Tibial artery (tissue), 4 donors: ENCODE measurements around the gene PCNX1.
A peak's percentile ranks its signal among the peaks of the same experiment; 100 is the strongest.
"Not testable (repeated sequence)": the region's sequence is repeated elsewhere in the genome, so short reads cannot be mapped to it uniquely, and the experiment has no call there.

Source experiments
- DNase-seq, 2 donors: peaks; one replicate each; pipeline ENCODE4 v3.0.0-alpha.2; 2019
- H3K27ac ChIP-seq, 2 donors: fragments of 200-600 bp; sonication (generic) in 1 of 2; 1 replicate in 1 of 2; 2 replicates in 1 of 2; pipeline ENCODE4 v1.5.1; 2018 to 2019; ENCODE audit warnings: mild to moderate bottlenecking in 1 of 2
- H3K27me3 ChIP-seq, 2 donors: fragments of 200-600 bp; sonication (generic) in 1 of 2; one replicate each; pipeline versions ENCODE4 v1.5.1 to v1.6.0; 2016 to 2019
- H3K36me3 ChIP-seq, 3 donors: fragments of 200-600 bp; sonication (generic) in 2 of 3; one replicate each; pipeline ENCODE4 v1.5.1; 2016 to 2019; ENCODE audit warnings: mild to moderate bottlenecking in 2 of 3
- H3K4me1 ChIP-seq, 4 donors: fragments of 200-600 bp; sonication (generic) in 2 of 4; 1 replicate in 3 of 4; 2 replicates in 1 of 4; pipeline ENCODE4 v1.5.1; 2016 to 2019
- H3K4me3 ChIP-seq, 2 donors: fragments of 200-600 bp; sonication (generic) in 1 of 2; 1 replicate in 1 of 2; 2 replicates in 1 of 2; pipeline ENCODE4 v1.5.1; 2018 to 2019; ENCODE audit warnings: mild to moderate bottlenecking in 2 of 2
- H3K9me3 ChIP-seq, 3 donors: fragments of 200-600 bp; sonication (generic) in 1 of 3; one replicate each; pipeline ENCODE4 v1.5.1; 2016 to 2019
- intact Hi-C: fragments of 100-400 bp; cut with DNase I; formaldehyde crosslinking; loops from one replicate; pipeline ENCODE4 v1.15.0; 2023; ENCODE audit warnings: low total_unique reads
- TF ChIP-seq, protein P1 (sequence below), 2 experiments: fragments of 200-600 bp in 1 of 2; fragments of 450-650 bp in 1 of 2; IDR thresholded peaks; one replicate each; pipeline ENCODE4 v1.5.1; 2017 to 2019; ENCODE audit warnings: antibody characterized with exemption in 2 of 2, mild to moderate bottlenecking in 1 of 2, moderate library complexity in 1 of 2

PCNX1 gene

DNA sequence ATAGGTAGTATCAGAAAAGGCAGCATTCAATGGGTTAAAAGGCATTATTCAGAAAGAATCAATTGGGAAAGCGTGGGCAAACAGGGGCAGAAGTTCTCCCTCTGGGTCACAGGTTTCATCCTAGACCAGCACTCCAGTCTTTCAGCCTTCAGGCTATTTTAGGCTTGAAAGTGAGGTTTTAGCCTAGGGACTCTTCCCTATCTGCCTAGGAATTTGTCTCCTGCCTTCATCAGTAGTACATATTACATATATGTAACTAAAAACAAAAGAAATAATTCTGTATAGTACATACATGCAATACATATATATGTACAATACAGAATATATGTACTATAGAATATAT is 34.6 kb upstream of the PCNX1 start:
- H3K4me1 ChIP-seq, result no peaks in the 10 kb centered on the region
- no peak for DNase-seq
- no peaks in the 10 kb centered on the region for H3K36me3 ChIP-seq
- H3K9me3 ChIP-seq, result peaks cover 0 to 14% (median 8%) of the 10 kb centered on the region in 3 donors
- no peak overlapping the region for H3K27ac ChIP-seq
- no peaks in the 10 kb centered on the region for H3K27me3 ChIP-seq
- TF ChIP-seq, protein P1, sequence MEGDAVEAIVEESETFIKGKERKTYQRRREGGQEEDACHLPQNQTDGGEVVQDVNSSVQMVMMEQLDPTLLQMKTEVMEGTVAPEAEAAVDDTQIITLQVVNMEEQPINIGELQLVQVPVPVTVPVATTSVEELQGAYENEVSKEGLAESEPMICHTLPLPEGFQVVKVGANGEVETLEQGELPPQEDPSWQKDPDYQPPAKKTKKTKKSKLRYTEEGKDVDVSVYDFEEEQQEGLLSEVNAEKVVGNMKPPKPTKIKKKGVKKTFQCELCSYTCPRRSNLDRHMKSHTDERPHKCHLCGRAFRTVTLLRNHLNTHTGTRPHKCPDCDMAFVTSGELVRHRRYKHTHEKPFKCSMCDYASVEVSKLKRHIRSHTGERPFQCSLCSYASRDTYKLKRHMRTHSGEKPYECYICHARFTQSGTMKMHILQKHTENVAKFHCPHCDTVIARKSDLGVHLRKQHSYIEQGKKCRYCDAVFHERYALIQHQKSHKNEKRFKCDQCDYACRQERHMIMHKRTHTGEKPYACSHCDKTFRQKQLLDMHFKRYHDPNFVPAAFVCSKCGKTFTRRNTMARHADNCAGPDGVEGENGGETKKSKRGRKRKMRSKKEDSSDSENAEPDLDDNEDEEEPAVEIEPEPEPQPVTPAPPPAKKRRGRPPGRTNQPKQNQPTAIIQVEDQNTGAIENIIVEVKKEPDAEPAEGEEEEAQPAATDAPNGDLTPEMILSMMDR (IDR thresholded peaks at IDR 0.05), result no peak
- H3K4me3 ChIP-seq, result no peak overlapping the region
- intact Hi-C loops, result no loop called here

DNA sequence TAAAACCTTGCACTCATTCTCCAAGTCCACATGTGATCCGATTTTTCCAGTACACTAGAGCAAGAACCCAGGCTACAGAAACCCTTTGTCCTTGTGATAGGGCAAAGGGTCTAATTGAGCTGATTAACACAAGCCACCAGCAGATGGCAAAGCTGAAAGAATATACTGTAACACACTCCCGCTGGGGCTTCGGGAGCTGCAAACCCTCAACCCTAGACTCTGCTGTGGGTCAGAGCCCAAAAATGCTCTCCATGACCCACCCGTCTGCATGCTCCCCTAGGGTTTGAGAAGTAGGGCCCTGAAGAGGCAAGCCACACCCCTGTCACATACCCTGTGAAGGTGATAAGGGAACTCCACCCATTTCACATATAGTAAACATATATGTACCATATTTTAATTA is 33.6 kb upstream of the PCNX1 start:
- intact Hi-C loops, result no loop called here

DNA sequence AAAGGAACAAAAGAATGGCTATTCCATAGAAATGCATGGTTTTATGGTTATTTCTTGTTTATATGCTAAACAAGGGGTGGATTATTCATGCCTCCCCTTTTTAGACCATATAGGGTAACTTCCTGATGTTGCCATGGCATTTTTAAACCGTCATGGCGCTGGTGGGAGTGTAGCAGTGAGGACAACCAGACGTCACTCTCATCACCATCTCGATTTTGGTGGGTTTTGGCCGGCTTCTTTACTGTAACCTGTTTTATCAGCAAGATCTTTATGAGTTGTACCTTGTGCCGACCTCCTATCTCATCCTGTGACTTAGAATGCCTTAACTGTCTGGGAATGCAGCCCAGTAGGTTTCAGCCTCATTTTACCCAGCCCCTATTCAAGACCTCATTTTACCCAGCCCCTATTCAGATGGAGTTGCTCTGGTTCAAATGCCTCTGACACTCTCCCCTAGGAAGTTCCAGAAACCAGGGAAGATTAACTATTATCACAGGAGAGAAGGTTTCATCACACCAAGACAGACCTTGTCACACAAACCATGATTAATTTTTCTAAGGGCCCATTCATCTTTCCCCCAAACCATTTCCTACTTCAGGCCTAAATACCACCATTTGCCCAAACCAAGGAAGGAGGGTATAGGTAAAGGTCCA is 31.3 kb upstream of the PCNX1 start:
- H3K4me1 ChIP-seq, intact Hi-C loops, H3K9me3 ChIP-seq: not testable (repeated sequence)

More for the DNA sequence above, 33.6 kb upstream of the PCNX1 start:
- TF ChIP-seq, protein P1 (IDR thresholded peaks at IDR 0.05), result peak; percentile 13 to 20
- Histone ChIP-seq H3K4me1 (no peaks in the 10 kb centered on the region), H3K27ac (no peak overlapping the region), H3K9me3 (peaks cover 0 to 14% (median 8%) of the 10 kb centered on the region in 3 donors), H3K27me3 (no peaks in the 10 kb centered on the region), H3K36me3 (no peaks in the 10 kb centered on the region), H3K4me3 (no peak overlapping the region)
- no peak for DNase-seq

DNA sequence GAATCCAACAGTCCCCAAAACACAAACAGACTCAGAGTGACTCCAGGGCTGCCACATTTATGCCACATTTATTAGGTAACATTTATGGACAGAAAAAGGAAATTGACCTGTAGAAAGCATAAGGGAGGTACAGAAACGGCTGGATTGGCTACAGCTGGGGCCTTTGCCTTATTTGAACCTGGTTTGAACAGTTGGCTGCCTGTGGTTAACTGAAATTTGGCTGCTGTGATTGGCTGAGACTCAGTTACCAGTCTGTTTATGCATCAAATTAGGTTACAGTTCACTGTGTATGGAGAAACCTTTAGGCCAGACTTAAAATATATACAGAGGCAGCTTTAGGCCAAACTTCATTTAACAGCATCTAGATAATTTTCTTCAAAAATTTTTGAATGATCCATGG is 27.8 kb upstream of the PCNX1 start:
- no peaks in the 10 kb centered on the region for H3K4me1 ChIP-seq
- intact Hi-C loops, result no loop called here
- H3K27me3 ChIP-seq, result no peaks in the 10 kb centered on the region
- H3K36me3 ChIP-seq, result no peaks in the 10 kb centered on the region
- H3K27ac ChIP-seq, result no peak overlapping the region
- H3K9me3 ChIP-seq, result no peaks in the 10 kb centered on the region
- TF ChIP-seq, protein P1 (IDR thresholded peaks at IDR 0.05), result no peak
- no peak for DNase-seq
- H3K4me3 ChIP-seq, result no peak overlapping the region

More for the DNA sequence above, 31.3 kb upstream of the PCNX1 start:
- H3K4me3 ChIP-seq, H3K27me3 ChIP-seq, DNase-seq, H3K27ac ChIP-seq, H3K36me3 ChIP-seq: not testable (repeated sequence)

DNA sequence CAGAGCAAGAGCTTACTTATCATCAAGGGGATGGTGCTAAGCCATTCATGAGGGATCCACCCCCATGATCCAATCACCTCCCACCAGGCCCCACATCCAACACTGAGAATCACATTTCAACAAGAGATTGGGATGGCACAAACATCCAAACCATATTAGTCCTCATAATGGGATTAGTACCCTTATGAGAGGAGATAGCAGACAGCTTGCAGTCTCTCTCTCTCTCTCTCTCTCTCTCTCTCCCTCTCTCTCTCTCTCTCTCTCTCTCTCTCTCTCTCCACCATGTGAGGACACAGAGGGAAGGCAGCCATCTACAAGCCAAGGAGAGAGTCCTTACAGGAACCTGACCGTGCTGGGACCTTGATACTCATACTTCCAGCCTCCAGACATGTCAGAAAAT is 26.4 kb upstream of the PCNX1 start:
- H3K4me3 ChIP-seq, intact Hi-C loops, DNase-seq, H3K36me3 ChIP-seq, H3K27ac ChIP-seq, H3K27me3 ChIP-seq, H3K9me3 ChIP-seq, H3K4me1 ChIP-seq: not testable (repeated sequence)

DNA sequence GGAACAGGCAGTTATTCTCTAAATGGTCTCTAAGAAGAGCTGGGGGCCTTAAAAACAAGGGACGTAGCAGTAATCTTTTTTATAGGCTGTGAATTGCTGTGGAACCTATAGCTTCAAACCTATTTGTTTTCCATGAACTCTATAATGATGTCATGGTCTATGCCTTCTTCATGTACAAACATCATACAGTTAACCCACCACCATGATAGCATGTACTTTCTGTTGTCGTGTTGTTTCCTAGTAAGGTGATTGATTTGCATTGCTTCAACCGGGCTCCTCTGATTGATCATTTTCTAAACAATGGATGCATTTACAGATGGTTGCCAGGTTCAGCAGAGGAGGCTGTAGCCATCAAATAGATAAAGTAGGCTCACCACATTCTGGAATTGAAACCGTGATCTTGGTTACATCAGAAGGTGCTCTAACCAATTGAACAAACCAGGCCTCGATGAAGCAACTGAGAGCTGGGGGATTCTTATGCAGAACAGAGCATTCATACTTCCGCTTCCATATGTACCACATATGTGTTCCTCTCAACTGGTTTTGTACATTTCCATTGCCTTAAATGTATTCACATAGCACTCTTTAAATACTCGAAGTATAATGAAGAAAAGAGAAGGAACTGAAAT is 25.6 kb upstream of the PCNX1 start:
- TF ChIP-seq, protein P1 (IDR thresholded peaks at IDR 0.05), result no peak
- Histone ChIP-seq H3K4me1 (no peaks in the 10 kb centered on the region), H3K4me3 (no peak overlapping the region), H3K36me3 (no peaks in the 10 kb centered on the region), H3K27me3 (no peaks in the 10 kb centered on the region), H3K9me3 (no peaks in the 10 kb centered on the region), H3K27ac (no peak overlapping the region)
- DNase-seq, result no peak
- intact Hi-C loops, result no loop called here
